Fibroblast of lung (primary cell): ENCODE data around the gene MFN2. TPM values are rescaled to one million over a fixed set of nuclear protein-coding genes. Genes with fewer than 3 reads are reported as not detected.

ENCODE experiments used
- DNase-seq, 2 donors: peaks; one replicate each; pipeline versions ENCODE4 v3.0.0 to v3.0.0-alpha.2; 2010; ENCODE audit warnings: low read depth in 2 of 2
- H2AFZ ChIP-seq: 2 replicates; pipeline ENCODE4 v1.5.1; 2012; ENCODE audit warnings: low read length, control low read depth, inconsistent platforms
- H3K27ac ChIP-seq: 2 replicates; pipeline ENCODE4 v1.5.1; 2011; ENCODE audit warnings: low read length, control low read depth; ENCODE audit not compliant: insufficient read depth
- H3K27me3 ChIP-seq: 2 replicates; pipeline ENCODE4 v1.5.1; 2011; ENCODE audit warnings: mild to moderate bottlenecking, low read length; ENCODE audit not compliant: control insufficient read depth, insufficient read depth
- H3K36me3 ChIP-seq: 2 replicates; pipeline ENCODE4 v1.5.1; 2011; ENCODE audit warnings: low read length; ENCODE audit not compliant: control insufficient read depth, insufficient read depth
- H3K4me1 ChIP-seq: 2 replicates; pipeline ENCODE4 v1.5.1; 2011; ENCODE audit warnings: low read length; ENCODE audit not compliant: control insufficient read depth, insufficient read depth; ENCODE audit errors: extremely low read depth
- H3K4me2 ChIP-seq: 2 replicates; pipeline ENCODE4 v1.5.1; 2011; ENCODE audit warnings: low read length, control low read depth; ENCODE audit not compliant: insufficient read depth; ENCODE audit errors: extremely low read depth
- H3K4me3 ChIP-seq, 4 experiments: fragments of 200-600 bp in 1 of 4; sonication (generic) in 1 of 4; replicated peaks in 1 of 4; 2 replicates each; pipeline ENCODE4 v1.5.1; 2011 to 2016; ENCODE audit warnings: low read length in 4 of 4, low read depth in 3 of 4, mild to moderate bottlenecking in 3 of 4, control low read depth in 2 of 4, inconsistent platforms in 1 of 4, mixed read lengths in 1 of 4; ENCODE audit not compliant: insufficient read depth in 1 of 4; ENCODE audit errors: control extremely low read depth in 1 of 4
- H3K79me2 ChIP-seq: 2 replicates; pipeline ENCODE4 v1.5.1; 2012; ENCODE audit warnings: mild to moderate bottlenecking, low read length, inconsistent platforms; ENCODE audit not compliant: control insufficient read depth, insufficient read depth
- H3K9ac ChIP-seq: 2 replicates; pipeline ENCODE4 v1.5.1; 2011; ENCODE audit warnings: mild to moderate bottlenecking, low read length, control low read depth; ENCODE audit not compliant: insufficient read depth
- H3K9me3 ChIP-seq: 2 replicates; pipeline ENCODE4 v1.5.1; 2012; ENCODE audit warnings: low read depth, low read length; ENCODE audit not compliant: control insufficient read depth, insufficient read depth
- H4K20me1 ChIP-seq: 2 replicates; pipeline ENCODE4 v1.5.1; 2011; ENCODE audit warnings: low read length; ENCODE audit not compliant: control insufficient read depth, insufficient read depth; ENCODE audit errors: extremely low read depth
- EZH2 ChIP-seq: IDR thresholded peaks from 2 replicates; pipeline ENCODE4 v1.5.1; 2012; ENCODE audit warnings: low read length, control low read depth, mild to moderate bottlenecking; ENCODE audit errors: missing control alignments
- polyA plus RNA-seq, 2 donors: library from polyadenylated mRNA; depleted of rRNA in 1 of 2; stranded (reverse) in 1 of 2; unstranded in 1 of 2; fragments of >200 nt; gene quantifications; 2 replicates each; pipeline ENCODE4 v1.2.1, GENCODE V29; 2011 to 2012; ENCODE audit warnings: missing spikeins in 1 of 2
- total RNA-seq: library from RNA; depleted of rRNA; stranded (reverse); fragments of >200 nt; gene quantifications from 2 replicates; pipeline ENCODE4 v1.2.1, GENCODE V29; 2014
- TF ChIP-seq, protein P1 (sequence below), 2 donors: IDR thresholded peaks in 1 of 2; conservative IDR thresholded peaks in 1 of 2; 1 replicate in 1 of 2; 2 replicates in 1 of 2; pipeline ENCODE4 v1.5.1; 2011 to 2012; ENCODE audit warnings: low read length in 2 of 2, control low read depth in 1 of 2, inconsistent platforms in 1 of 2, low read depth in 1 of 2, mild to moderate bottlenecking in 1 of 2

The MFN2 gene
- total and polyA plus RNA-seq, 2 donors (not counting 1 experiment from before 2014, with no cell fraction given): 50.6 to 52.5 TPM

DNA sequence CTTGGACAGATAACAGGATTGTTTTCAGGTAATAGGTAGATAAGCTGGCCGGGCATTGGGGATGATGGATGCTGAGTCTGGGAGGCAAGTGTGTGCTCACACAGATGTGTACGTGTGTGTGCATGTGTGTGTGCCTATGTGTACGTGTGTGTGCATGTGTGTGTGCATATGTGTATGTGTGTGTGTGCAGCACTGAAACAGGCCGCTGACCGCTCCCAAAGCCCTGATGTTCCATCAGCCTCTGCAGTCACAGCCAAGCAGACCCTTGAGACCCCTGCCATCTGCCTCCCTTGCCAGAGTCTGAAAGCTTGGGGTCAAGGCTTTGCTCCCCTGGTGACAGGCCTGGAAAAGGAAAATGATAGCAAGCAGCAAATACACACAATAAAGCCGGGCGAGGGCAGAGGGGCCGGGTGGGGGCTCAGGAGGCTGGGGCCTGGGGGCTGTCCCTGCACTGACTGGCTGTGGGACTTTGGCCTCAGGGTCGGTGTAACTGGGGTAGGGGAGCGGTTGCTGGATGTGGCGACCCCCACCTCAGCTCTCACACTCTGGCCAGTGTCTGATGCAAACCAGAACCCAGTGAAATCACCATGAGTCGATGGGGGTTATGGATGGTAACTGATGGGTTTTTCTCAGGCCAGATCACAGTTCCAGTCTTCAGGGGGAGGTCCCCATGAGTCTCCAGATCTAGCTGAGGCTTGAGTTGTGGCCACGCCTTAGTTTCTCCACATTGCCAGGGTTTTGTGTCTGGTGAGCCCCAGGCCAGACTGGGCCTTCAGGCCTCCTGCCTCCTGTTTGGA, 73.7 kb downstream of the MFN2 start:
- no peaks in the 10 kb centered on the region for H3K79me2 ChIP-seq
- H3K4me3 ChIP-seq: no peak overlapping the region
- no peaks in the 10 kb centered on the region for H4K20me1 ChIP-seq
- peaks cover 4% of the 10 kb centered on the region for H3K4me1 ChIP-seq
- no peak overlapping the region for H2AFZ ChIP-seq
- no peak overlapping the region for H3K9ac ChIP-seq
- TF ChIP-seq, protein P1, sequence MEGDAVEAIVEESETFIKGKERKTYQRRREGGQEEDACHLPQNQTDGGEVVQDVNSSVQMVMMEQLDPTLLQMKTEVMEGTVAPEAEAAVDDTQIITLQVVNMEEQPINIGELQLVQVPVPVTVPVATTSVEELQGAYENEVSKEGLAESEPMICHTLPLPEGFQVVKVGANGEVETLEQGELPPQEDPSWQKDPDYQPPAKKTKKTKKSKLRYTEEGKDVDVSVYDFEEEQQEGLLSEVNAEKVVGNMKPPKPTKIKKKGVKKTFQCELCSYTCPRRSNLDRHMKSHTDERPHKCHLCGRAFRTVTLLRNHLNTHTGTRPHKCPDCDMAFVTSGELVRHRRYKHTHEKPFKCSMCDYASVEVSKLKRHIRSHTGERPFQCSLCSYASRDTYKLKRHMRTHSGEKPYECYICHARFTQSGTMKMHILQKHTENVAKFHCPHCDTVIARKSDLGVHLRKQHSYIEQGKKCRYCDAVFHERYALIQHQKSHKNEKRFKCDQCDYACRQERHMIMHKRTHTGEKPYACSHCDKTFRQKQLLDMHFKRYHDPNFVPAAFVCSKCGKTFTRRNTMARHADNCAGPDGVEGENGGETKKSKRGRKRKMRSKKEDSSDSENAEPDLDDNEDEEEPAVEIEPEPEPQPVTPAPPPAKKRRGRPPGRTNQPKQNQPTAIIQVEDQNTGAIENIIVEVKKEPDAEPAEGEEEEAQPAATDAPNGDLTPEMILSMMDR (conservative IDR thresholded peaks at IDR 0.05 in 1 of 2, IDR thresholded peaks at IDR 0.05 in 1 of 2; ENCODE audit: low read depth in 1 of 2, low read length in 2 of 2): no peak
- no peak for TF ChIP-seq EZH2
- no peak overlapping the region for H3K4me2 ChIP-seq
- H3K9me3 ChIP-seq: no peaks in the 10 kb centered on the region
- H3K36me3 ChIP-seq: no peaks in the 10 kb centered on the region
- H3K27me3 ChIP-seq: no peaks in the 10 kb centered on the region
- H3K27ac ChIP-seq: no peak overlapping the region
- DNase-seq: no peak

DNA sequence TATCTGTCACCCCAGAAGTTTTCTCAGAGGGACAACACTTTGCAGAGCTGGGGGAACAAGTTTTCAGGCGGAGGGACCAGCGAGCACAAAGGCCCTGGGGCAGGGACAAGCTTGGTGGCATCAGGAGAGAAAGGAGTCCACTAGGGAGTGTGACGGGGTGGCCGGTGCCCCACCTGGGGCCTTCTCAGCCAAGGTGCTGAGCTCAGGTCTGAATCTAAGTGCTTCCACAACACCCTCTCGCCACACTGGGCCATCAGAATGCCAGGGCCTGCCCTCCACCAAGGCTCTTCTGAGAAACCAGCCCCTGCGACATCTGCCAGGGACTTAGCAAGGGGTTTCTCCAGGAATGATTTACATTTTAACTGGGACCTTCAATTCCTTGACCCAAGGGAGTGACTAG, 75.0 kb downstream of the MFN2 start:
- no peak overlapping the region for H3K4me3 ChIP-seq
- no peaks in the 10 kb centered on the region for H3K36me3 ChIP-seq
- H3K9me3 ChIP-seq: no peaks in the 10 kb centered on the region
- peaks cover 4% of the 10 kb centered on the region for H3K4me1 ChIP-seq
- H3K9ac ChIP-seq: no peak overlapping the region
- H4K20me1 ChIP-seq: no peaks in the 10 kb centered on the region
- H3K27me3 ChIP-seq: no peaks in the 10 kb centered on the region
- H3K4me2 ChIP-seq: no peak overlapping the region
- H3K79me2 ChIP-seq: no peaks in the 10 kb centered on the region
- no peak overlapping the region for H2AFZ ChIP-seq
- H3K27ac ChIP-seq: no peak overlapping the region
- DNase-seq: no peak
- TF ChIP-seq, protein P1 (conservative IDR thresholded peaks at IDR 0.05 in 1 of 2, IDR thresholded peaks at IDR 0.05 in 1 of 2; ENCODE audit: low read depth in 1 of 2, low read length in 2 of 2): no peak
- TF ChIP-seq EZH2: no peak

DNA sequence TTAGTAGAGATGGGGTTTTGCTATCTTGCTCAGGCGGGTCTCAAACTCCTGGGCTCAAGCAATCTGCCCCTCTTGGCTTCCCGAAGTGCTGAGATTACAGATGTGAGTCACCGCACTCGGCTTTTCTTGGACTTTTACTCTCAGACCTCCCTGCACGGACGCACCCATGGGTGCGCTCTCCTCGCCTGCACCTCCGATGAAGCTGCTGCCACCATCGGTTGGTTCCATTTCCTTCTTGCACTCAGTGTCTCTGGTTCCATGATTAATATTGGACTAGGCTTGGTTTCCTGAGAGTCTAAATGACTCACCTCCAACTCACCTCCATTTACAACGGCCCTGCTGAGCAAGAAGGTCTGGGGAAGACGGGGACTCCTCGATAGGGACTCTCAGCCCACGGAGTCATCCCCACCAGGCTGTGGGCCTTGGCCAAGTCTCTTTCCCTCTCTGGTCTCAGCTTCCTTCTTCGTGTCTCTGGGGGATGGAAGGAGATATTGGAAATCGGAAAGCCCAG, 76.1 kb downstream of the MFN2 start:
- TF ChIP-seq EZH2: no peak
- TF ChIP-seq, protein P1 (conservative IDR thresholded peaks at IDR 0.05 in 1 of 2, IDR thresholded peaks at IDR 0.05 in 1 of 2; ENCODE audit: low read depth in 1 of 2, low read length in 2 of 2): no peak
- Histone ChIP-seq H2AFZ (no peak overlapping the region), H3K9ac (no peak overlapping the region), H3K4me3 (no peak overlapping the region), H3K27ac (no peak overlapping the region), H3K4me1 (peaks cover 4% of the 10 kb centered on the region), H3K79me2 (no peaks in the 10 kb centered on the region), H3K9me3 (no peaks in the 10 kb centered on the region), H3K4me2 (no peak overlapping the region), H3K27me3 (no peaks in the 10 kb centered on the region), H3K36me3 (no peaks in the 10 kb centered on the region), H4K20me1 (no peaks in the 10 kb centered on the region)
- DNase-seq: peak in 1 of 2 donors; percentile 37
